Stimulated activated CD4-positive, alpha-beta T cell treated with anti-CD3 and anti-CD28 coated beads, Interleukin-12 subunit alpha, Interleukin-12 subunit beta, amount 100 ng/mL, for 24 hours (primary cell): Measurements from ENCODE around the gene GRIP2.
A peak's percentile ranks its signal among the peaks of the same experiment; 100 is the strongest.

Experiments
- DNase-seq, 2 experiments: peaks; one replicate each; pipeline ENCODE4 v3.0.0-alpha.2; 2020; ENCODE audit warnings: low read depth in 2 of 2

The GRIP2 gene

DNA sequence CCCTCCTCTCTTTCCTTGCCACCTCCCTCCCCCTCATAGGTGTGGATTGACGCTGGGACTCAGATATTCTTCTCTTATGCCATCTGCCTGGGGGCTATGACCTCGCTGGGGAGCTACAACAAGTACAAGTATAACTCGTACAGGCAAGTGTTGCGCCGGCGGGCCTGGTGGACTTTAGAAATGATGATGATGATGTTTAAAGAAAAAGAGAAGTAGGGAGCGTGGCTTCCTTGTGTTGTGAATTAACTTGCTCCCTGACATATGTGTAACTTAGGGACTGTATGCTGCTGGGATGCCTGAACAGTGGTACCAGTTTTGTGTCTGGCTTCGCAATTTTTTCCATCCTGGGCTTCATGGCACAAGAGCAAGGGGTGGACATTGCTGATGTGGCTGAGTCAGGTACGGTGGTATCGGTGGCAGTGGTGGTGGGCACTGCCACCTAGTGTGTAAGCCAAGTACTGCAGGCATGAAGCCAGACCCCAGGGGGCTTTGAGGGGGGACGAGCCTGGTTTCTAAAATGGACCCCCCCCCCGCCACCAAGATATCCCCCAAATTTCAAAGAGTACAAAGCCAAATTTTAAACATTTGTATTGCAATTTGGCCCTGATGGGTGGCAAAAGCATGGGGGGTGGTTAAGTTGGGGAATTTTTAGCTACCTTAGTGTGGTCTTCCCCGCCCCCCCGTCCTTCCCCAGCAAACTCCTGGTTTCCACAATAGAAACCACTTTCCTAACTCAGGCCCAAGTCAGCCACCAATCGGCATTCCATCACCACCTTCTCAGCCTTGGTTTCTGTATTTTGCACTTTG lies 72.1 kb downstream of the GRIP2 start:
- DNase-seq = no peak

DNA sequence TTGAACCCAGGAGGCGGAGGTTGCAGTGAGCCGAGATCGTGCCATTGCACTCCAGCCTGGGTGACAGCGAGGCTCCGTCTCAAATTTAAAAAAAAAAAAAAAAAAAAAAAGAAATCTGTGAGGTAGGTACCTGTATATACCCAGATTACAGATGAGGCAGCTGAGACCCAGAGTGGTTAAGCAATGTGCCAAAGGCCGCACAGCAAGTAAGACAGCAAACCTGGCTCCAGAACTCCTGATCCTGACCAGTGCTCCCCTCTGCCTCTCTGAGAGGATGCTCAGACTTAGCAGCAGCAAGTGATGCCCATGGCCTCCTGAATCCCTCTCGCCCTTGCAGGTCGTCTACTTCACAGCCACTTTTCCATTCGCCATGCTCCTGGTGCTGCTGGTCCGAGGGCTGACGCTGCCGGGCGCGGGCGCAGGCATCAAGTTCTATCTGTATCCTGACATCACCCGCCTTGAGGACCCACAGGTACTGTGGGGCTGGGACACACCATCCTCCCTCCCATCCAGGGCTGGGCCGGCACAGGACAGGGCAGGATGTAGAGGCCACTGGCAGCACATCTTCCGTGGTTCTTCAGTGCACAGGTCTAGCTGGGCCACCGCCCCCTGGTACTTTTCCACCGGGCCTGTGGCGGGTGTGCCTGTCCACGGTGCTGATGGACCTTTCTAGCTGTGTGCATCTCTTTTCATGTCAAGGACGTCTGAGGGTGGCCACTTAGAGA lies 73.8 kb downstream of the GRIP2 start:
- DNase-seq = no peak

DNA sequence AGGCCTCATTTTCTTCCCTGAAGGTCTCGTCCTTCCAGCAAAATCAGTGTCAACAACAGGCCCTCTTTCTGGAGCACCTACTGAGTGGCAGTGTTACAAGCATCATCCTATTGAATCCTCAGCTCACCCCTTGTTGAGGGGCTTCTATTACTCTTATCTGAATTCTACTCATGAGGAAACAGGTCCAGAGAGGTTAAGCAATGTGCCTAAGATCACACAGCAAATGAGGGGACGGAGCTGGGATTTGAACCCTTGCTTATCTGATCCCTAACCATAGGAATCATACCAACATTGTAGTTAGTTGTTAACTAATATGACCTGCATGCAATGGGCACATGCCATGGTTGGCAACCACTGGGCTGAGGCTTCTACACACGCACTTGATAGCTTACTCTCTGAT lies 74.7 kb downstream of the GRIP2 start:
- no peak for DNase-seq

DNA sequence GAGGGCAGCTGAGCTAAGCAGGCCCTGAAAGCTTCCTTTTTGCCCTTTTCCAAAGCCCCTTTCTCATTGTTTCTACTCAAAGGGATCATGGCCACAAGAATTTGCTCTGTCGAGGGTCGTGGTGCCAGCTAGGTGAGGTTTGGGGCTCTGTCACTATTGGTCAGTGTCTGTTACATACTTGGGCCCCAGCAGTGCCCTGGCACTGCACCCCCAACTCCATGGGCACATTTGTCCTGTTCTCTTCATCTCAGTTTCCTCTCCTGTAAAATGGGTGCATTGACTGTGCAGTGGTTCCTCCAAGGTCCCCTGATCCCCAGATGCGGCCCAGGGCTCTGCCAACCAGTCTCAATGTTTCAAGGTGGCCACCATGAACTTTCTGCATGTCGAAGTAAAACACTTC lies 75.6 kb downstream of the GRIP2 start:
- no peak for DNase-seq

DNA sequence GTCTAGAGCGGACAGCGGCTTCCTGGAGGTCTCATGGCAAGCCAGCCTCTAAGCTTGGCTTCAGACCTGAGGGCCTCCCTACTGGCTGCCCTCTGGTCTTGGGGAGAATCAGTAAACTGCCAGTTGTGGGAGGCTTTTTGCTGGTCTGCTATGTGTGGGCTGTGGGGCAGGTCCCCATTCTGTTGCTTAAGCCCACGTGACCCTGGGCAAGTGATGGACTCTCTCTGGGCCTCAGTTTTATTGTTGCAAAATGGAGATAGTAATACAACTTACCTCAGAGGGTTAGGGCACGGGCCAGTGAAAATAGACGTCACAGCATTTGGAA lies 76.0 kb downstream of the GRIP2 start:
- DNase-seq = no peak

DNA sequence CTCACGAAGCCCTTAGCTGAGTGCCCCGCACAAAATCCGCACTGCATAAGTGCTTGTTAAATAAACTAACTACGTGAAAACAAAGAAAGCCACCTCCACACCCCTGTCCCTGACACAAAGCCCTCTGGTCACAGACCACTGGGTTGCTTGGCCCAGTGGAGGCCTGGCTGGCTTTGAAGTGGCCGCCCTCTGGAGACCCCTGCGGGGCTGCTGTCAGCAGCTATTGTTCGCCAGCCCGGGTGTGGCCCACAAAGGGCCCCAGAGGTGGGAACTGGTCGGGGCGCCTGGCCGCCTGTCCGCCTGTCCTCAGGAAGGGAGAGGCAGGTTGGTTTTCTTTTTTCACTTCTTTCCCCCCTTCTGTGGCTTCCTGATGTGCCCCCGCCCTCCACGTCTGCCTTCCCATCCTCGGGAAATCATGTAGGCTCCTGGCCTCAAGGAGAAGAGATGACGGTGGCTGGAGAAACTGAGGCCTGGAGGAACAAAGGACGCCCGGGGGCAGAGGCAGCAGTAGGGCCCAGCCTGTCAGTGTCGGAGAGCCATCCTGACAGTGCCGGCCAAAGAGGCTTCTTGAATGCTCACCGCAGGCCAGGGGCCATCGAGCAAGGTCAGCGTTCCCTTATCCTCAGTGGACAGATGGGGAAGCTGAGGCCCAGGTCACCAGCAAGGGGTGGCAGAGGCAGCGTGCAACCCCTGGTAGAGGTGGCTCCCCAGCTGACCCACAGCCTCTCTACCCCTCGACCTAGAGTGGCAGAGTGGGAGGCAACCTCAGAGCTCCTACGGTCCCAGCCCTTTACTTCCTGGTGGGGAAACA lies 76.6 kb downstream of the GRIP2 start:
- no peak for DNase-seq

DNA sequence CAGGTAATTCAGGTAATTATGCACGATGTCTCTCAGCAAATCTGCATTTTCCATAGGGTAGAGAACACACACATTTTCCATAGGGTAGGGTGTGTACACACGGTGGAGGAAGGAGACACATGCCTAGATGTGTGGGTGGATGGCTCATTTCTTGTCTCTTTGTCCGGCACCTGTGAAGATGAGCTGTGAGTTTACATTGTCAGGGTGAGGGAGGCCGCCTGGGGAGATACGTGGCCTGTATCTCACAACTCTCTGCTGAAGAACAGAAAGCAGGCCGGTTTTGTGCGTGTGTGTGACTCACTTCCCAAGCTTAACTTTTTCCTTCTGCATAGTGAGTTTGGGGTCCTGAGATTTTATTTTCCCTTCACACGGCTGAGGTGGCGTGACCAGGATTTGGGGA lies 77.4 kb downstream of the GRIP2 start:
- DNase-seq = peak in 1 of 2 experiments; percentile 26

DNA sequence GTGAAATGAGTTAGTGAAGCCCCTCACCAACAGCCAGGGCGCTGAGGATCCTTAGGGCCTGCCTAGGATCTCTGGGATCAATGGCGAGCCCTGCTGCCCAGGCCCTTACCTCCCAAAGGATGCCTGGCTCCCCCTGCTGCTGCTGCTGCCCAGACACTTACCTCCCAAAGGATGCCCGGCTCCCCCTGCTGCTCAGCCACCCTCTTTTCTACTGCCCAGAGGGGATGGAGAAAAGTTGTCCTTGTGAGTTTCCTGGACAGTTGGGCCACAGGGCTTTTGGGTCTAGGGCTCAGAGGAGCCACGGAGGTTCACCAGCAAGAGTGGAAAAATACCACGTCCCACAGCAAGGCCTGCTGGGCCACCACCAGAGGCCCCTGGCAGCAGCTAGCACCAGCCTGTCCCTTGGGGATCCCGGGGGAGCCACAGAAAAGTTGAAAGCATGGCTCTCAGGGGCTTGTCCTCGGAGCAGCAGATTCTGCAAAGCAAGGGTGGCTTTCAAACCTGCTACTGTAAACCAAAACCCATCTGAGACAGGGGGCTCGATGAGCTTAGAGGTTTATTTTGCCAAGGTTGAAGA lies 78.3 kb downstream of the GRIP2 start:
- DNase-seq = peak in 1 of 2 experiments; percentile 11

DNA sequence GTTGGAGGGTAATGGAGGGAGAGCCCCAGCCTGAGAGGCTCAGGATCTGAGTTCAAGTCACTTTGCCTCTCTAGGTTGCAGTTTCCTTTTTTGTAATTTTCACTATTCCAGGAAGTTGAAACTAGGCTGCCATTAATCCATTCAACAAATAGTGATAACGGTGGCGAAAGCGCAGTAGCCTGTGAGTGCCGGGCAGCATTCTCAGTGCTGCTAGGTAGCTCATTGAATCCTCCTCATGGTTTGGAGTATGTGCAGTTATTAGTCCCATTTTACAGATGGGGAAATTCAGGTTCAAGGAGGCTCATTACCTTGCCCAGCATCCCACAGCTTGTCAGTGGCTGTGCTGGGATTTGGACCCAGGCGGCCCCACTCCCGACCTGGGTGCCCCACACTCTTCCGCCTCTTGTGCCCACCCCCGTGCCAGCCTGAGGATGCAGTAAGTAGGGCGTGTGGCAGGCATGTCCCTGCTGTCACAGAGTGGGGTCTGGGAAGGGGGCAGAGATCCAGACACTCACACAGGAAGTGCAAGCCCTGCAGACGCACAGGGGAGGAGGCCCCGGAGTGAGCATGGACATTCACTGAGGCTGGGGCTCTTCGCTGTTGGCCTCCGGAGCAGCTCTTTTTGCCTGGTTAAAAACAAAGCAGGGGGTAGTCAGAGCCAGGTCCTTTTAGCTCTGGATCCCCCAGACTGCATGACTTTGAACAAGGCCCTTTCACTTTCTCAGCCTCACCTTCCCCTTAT lies 79.0 kb downstream of the GRIP2 start:
- no peak for DNase-seq

DNA sequence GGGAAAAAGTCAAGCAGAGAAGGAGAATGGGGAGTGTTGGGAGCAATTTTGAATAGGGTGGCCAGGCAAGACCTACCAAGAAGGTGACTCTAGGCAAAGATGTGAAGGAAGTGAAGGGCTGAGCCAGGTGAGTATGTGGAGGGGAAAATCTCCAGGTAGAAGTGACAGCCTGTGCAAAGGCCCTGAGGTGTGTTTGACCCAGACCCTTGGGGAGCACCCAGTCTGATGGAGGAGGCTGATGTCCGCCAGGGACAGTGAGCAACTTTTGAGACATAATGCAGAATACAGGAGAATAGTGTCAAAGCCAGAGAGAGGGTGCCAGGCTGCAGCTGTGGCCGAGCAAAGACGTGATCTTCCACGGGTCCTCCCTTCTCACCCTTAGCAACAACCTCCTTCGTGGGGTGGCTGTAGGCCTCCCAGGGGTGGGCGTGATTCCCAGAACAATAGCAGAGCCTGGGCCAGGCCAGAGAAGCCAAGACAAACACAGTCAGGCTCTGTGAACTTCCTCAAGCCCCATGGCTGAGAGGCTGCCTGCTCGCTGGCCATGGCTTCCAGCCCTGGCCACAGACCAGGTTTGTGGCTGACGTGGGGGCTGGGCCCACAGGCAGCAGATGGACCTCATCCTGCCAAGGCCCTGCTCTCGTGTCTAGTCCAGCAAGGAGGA lies 79.7 kb downstream of the GRIP2 start:
- DNase-seq = no peak

DNA sequence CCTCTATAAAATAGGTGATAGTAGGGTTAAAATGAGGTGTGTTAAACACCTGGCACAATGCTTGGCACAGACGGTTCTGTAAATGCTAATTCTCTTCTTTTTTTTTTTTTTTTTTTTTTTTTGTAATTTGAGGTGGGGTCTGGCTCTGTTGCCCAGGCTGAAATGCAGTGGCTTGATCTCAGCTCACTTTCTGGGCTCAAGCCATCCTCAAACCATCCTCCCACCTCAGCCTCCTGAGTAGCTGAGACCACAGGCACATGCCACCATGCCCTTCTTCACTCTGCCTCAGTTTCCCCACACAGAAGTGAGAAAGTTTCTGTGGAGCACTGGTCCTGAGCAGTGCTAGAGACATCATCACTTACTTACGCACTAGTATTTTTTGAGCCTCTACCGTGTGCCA lies 80.4 kb downstream of the GRIP2 start:
- no peak for DNase-seq

DNA sequence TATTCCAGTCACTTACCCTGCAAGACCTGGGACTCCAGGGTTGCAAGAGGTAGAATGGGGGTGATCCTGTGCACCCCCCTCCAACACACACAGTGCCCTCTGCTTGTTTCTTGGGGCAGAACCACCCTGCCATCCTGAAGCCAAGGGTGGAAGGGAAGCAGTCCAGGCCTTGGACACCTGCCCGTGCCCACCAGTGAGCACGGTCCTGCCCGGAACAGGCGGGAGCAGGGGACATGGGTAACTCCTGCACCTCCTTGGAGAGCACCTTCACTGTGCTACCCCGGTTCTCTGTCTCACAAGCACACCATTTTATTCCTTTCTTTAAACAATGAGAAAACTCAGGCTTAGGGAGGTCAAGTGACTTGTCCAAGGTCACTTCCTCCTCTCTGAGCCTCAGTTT lies 80.8 kb downstream of the GRIP2 start:
- DNase-seq = no peak

DNA sequence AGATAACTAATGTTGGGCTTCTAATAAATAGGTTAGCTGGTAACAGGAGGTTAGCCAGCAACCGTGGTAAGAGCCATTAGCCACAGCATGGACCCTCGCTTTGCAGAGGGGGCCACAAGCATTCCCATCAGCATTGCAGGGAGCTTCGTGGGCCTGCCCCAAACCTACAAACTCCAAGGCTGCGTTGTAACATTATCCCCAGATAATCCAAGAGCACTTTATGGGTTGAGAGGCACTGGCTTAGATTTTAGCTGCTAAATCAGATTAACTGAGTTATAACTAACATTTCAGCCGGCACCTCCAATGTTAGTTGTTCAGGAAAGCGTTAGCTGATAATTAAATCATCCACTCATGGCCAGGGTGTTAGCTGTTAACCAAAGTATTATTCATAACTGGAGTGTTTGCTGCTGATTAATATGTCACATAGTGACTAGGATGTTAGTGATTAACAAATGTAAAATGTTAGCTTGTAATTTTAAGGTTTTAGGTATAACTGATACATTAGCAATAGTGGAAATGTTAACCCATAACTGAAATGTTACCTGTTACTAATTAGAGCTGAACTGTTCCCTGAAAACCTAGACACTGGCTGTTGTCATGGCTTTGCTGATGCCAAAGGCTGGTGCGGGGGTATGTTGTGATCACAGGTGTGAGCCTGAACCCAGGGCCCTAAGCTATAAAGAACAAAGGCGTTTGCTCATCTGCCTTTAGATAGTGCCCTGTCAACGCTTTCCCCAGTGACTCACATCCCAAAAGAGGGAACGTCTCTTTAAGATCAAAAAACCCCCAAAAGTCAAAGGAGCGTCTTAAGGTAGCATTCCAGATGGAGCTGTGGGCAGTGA lies 81.5 kb downstream of the GRIP2 start:
- no peak for DNase-seq

DNA sequence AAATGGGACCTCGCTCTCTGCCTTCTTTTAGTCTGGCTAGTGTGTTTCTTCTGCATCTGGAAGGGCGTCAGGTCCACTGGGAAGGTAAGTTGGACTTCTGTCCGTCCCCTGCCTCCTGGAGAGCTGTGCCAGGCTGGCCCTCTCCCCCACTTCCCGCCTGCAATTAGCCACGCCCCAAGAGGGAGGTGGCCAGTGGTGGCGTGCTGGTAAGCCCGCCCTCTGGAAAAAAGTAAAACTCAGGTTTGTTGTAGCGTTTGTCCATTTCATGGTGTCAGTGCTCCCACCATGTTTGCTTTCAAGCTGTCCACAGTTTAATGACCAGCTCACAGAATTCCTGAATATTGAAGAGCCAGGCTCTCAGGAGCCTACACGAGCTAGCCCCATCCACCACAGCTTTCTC lies 82.1 kb downstream of the GRIP2 start:
- no peak for DNase-seq

DNA sequence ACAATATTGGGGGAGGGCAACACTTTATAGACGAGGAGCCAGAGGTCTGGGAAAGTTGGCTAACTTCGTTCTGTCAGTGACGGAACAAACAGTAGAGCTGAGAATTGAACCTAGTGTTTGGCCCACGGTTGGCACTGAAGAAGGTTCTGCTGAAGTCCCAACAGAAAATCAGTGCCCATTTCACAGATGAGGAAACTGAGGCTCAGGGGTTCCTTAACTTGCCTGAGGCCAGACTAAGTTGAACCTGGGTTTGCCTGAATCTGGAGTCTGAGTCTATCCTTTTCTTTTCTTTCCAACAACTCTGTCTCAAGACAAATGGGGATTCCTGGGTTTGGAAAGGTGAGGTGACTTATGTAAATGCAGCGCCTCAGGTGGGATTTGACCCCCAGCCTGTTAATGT lies 82.7 kb downstream of the GRIP2 start:
- no peak for DNase-seq

DNA sequence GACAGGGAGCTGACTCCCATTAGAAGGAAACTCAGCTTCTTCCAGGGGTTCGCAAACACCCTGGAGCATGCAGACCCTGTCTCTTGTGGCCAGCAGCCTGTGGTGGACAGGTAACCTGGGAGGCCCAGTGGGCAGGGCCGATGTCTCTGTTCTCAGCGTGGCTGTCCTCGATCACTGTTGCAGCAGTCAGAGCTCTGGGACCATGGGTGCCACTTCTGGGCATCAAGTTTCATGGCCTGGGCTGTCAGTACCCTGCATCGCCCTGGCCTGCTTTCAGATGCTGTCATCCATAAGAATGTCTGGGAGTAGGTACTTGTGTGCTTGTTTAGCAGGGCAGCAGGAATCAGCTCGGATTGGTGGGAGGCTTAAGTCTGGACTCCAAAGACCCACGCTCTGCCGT lies 83.3 kb downstream of the GRIP2 start:
- DNase-seq = no peak

DNA sequence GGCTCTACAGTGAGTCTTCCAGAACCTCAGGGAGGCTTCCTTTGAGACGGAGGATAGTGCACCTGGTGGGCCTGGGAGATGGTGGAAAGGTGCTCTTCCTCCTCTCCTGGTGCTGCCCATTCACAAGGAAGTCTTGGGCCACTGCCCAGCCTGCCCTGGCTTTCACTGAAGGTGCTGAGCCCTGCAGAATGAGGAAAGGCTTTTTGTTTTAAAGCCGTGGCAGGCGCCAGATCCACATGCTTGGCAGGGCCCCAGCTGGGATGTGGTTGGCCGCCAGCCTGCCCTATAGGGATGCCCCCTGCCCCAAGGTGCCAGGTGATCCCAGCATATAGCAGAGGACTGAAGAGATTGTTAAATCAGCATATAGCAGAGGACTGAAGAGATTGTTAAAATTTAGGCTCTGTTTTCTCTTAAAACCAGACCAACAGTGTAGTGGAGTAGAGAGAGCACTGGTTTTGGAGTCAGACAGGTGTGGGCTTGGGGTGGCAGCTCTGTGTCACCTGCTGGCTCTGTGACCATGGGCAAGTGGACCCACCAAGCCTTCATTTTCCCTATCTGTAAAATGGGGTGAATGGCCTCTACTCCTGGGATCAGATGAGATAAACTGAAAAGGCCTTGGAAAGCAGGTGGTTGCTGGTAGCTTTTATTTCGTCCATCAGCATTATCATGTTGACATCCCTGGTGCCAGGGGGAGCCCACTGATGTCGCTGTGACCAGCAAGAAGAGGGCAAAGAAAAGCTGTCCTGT lies 84.4 kb downstream of the GRIP2 start:
- DNase-seq = no peak

DNA sequence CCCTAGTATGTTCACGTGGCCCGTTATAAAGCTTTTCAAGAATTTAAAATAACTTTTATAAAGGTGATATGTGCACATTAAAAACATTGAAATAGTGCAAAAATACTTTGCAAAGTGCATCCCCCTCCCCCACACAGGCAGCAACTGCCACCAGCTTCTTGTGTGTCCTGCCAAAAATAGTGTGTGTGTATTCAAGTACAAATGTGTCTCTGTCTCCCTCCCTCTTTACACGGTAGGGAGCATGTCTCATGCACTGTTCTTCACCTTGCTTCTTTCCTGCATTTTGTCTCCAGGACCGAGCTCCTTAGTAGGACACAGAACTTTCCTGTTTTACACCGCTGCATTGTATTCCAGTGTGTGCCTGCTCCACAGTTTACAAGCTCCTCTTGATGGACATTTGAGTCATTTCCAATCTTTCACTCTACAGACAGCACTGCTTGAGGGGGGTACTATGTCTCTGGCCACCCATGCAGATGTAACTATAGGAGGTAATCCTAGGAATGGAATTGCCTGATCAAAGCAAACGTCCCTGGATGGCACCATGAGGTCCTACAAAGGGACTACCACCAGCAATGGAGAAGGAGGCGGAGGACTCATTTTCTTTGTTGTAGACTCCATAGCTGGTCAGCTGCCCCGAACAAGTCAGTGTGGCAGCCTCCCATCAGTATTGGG lies 85.4 kb downstream of the GRIP2 start:
- no peak for DNase-seq
